ENCODE measurements around the gene GALNT18. TPM values are rescaled to one million over a fixed set of nuclear protein-coding genes. Genes with fewer than 3 reads are reported as not detected.

Gene GALNT18
- total RNA-seq, 1 donor from 2014 or later, result 6.6 TPM

- H3K4me3 ChIP-seq (ENCODE audit: low read depth, low read length), result no peak overlapping the region
- TF ChIP-seq, protein P1, sequence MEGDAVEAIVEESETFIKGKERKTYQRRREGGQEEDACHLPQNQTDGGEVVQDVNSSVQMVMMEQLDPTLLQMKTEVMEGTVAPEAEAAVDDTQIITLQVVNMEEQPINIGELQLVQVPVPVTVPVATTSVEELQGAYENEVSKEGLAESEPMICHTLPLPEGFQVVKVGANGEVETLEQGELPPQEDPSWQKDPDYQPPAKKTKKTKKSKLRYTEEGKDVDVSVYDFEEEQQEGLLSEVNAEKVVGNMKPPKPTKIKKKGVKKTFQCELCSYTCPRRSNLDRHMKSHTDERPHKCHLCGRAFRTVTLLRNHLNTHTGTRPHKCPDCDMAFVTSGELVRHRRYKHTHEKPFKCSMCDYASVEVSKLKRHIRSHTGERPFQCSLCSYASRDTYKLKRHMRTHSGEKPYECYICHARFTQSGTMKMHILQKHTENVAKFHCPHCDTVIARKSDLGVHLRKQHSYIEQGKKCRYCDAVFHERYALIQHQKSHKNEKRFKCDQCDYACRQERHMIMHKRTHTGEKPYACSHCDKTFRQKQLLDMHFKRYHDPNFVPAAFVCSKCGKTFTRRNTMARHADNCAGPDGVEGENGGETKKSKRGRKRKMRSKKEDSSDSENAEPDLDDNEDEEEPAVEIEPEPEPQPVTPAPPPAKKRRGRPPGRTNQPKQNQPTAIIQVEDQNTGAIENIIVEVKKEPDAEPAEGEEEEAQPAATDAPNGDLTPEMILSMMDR (IDR thresholded peaks at IDR 0.05; ENCODE audit: insufficient read depth, low read length, poor library complexity, severe bottlenecking), result no peak
- DNase-seq (ENCODE audit: low read depth), result no peak
These were observed 242.1 kb downstream of the GALNT18 start for GRCh38 chr11:11379661-11380060.

GRCh38 chr11:11378184-11378940 is 243.4 kb downstream of the GALNT18 start:
- TF ChIP-seq, protein P1 (IDR thresholded peaks at IDR 0.05; ENCODE audit: insufficient read depth, low read length, poor library complexity, severe bottlenecking), result no peak
- no peak for DNase-seq (ENCODE audit: low read depth)
- peaks cover 2% of the 10 kb centered on the region for H3K27me3 ChIP-seq (ENCODE audit: control insufficient read depth, insufficient read depth, low read length)

More at GRCh38 chr11:11379661-11380060, 242.1 kb downstream of the GALNT18 start:
- no peaks in the 10 kb centered on the region for H3K36me3 ChIP-seq (ENCODE audit: control insufficient read depth, insufficient read depth, low read length)
- peaks cover 2% of the 10 kb centered on the region for H3K27me3 ChIP-seq (ENCODE audit: control insufficient read depth, insufficient read depth, low read length)

DNA sequence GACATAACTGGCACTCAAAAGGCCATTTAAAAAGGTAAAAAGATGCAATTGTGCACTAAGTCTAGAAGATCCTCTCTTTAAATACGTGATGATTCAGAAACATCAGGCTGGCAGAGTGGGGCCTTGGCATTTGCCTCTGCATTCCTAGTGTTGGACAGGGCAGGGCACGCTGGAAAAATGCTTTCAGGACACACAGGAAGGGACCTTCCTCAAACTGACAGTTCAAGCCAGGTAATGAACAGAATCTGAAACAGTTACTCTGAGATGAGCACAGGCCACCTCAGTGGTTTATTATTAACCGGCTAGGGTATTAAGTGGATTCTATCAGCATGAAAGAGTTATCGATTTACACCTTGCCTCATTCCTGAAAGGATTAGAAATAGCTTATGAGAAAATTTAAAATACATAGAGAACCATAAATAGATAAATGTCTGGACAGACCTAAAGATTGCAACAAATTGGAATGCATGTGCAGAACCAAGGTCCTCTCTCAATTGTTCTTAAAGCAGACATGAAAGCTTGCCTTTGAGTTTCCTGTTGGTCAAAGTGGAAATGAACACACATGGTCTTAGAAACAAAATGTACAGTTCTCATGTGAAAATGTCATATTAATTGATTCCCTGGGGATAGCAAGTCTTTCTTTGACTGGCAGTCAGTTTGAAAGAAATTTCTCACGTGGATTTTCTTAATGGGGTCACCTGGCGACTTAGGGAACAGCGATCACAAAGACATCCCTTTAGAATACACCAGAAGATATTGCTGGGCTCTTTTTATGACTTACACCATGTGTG is 247.3 kb downstream of the GALNT18 start:
- Histone ChIP-seq H3K4me3 (ENCODE audit: low read depth, low read length) (no peak overlapping the region), H3K27me3 (ENCODE audit: control insufficient read depth, insufficient read depth, low read length) (no peaks in the 10 kb centered on the region), H3K36me3 (ENCODE audit: control insufficient read depth, insufficient read depth, low read length) (no peaks in the 10 kb centered on the region)
- DNase-seq (ENCODE audit: low read depth), result no peak
- TF ChIP-seq, protein P1 (IDR thresholded peaks at IDR 0.05; ENCODE audit: insufficient read depth, low read length, poor library complexity, severe bottlenecking), result no peak

More at GRCh38 chr11:11378184-11378940, 243.4 kb downstream of the GALNT18 start:
- Histone ChIP-seq H3K4me3 (ENCODE audit: low read depth, low read length) (no peak overlapping the region), H3K36me3 (ENCODE audit: control insufficient read depth, insufficient read depth, low read length) (no peaks in the 10 kb centered on the region)

- DNase-seq (ENCODE audit: low read depth), result no peak
- TF ChIP-seq, protein P1 (IDR thresholded peaks at IDR 0.05; ENCODE audit: insufficient read depth, low read length, poor library complexity, severe bottlenecking), result no peak
- Histone ChIP-seq H3K27me3 (ENCODE audit: control insufficient read depth, insufficient read depth, low read length) (no peaks in the 10 kb centered on the region), H3K4me3 (ENCODE audit: low read depth, low read length) (no peak overlapping the region), H3K36me3 (ENCODE audit: control insufficient read depth, insufficient read depth, low read length) (no peaks in the 10 kb centered on the region)
These were observed 247.9 kb downstream of the GALNT18 start for GRCh38 chr11:11373934-11374333.

- no peaks in the 10 kb centered on the region for H3K27me3 ChIP-seq (ENCODE audit: control insufficient read depth, insufficient read depth, low read length)
- no peak overlapping the region for H3K4me3 ChIP-seq (ENCODE audit: low read depth, low read length)
- no peak for DNase-seq (ENCODE audit: low read depth)
- TF ChIP-seq, protein P1 (IDR thresholded peaks at IDR 0.05; ENCODE audit: insufficient read depth, low read length, poor library complexity, severe bottlenecking), result no peak
- no peaks in the 10 kb centered on the region for H3K36me3 ChIP-seq (ENCODE audit: control insufficient read depth, insufficient read depth, low read length)
These were observed 249.3 kb downstream of the GALNT18 start for GRCh38 chr11:11372461-11372860.
